Stimulated activated naive CD8-positive, alpha-beta T cell treated with anti-CD3 and anti-CD28 coated beads, Interleukin-15, Interleukin-2, amounts not matched to agents 100 ng/mL and 50 ng/mL, for 24 hours (primary cell): ENCODE results near the gene HSPBP1.

ENCODE experiments used
- H3K27ac Mint-ChIP-seq: one replicate; pipeline ENCODE4 v1.8.0; 2021; ENCODE audit warnings: mild to moderate bottlenecking, mixed read lengths
- H3K27me3 Mint-ChIP-seq: one replicate; pipeline ENCODE4 v1.8.0; 2021; ENCODE audit warnings: mixed read lengths
- H3K36me3 Mint-ChIP-seq: one replicate; pipeline ENCODE4 v1.8.0; 2021; ENCODE audit warnings: low read depth, mixed read lengths
- H3K4me1 Mint-ChIP-seq: one replicate; pipeline ENCODE4 v1.8.0; 2021; ENCODE audit warnings: low read depth, mixed read lengths
- H3K4me3 Mint-ChIP-seq: one replicate; pipeline ENCODE4 v1.8.0; 2021; ENCODE audit warnings: mild to moderate bottlenecking, mixed read lengths
- H3K9me3 Mint-ChIP-seq: one replicate; pipeline ENCODE4 v1.8.0; 2021; ENCODE audit warnings: mixed read lengths

Gene HSPBP1

GRCh38 chr19:55245236-55245904 lies 34.5 kb downstream of the HSPBP1 start:
- no peaks in the 10 kb centered on the region for H3K27me3 Mint-ChIP-seq
- H3K36me3 Mint-ChIP-seq: peaks cover 39% of the 10 kb centered on the region
- H3K27ac Mint-ChIP-seq: no peak overlapping the region
- H3K4me3 Mint-ChIP-seq: no peak overlapping the region
- no peaks in the 10 kb centered on the region for H3K9me3 Mint-ChIP-seq
- H3K4me1 Mint-ChIP-seq: peaks cover 22% of the 10 kb centered on the region

- Mint-ChIP-seq H3K9me3 (no peaks in the 10 kb centered on the region), H3K27me3 (no peaks in the 10 kb centered on the region), H3K4me3 (no peak overlapping the region), H3K27ac (no peak overlapping the region), H3K36me3 (peaks cover 43% of the 10 kb centered on the region), H3K4me1 (peaks cover 14% of the 10 kb centered on the region)
These were observed 35.8 kb downstream of the HSPBP1 start for GRCh38 chr19:55244004-55244680.

GRCh38 chr19:55242517-55242916 lies 37.4 kb downstream of the HSPBP1 start:
- Mint-ChIP-seq H3K9me3 (no peaks in the 10 kb centered on the region), H3K4me1 (no peaks in the 10 kb centered on the region), H3K36me3 (peaks cover 38% of the 10 kb centered on the region), H3K27me3 (no peaks in the 10 kb centered on the region), H3K27ac (no peak overlapping the region), H3K4me3 (no peak overlapping the region)

GRCh38 chr19:55241935-55242464 lies 37.9 kb downstream of the HSPBP1 start:
- H3K36me3 Mint-ChIP-seq: peaks cover 44% of the 10 kb centered on the region
- no peak overlapping the region for H3K27ac Mint-ChIP-seq
- H3K4me1 Mint-ChIP-seq: no peaks in the 10 kb centered on the region
- no peaks in the 10 kb centered on the region for H3K9me3 Mint-ChIP-seq
- H3K27me3 Mint-ChIP-seq: no peaks in the 10 kb centered on the region
- H3K4me3 Mint-ChIP-seq: no peak overlapping the region

GRCh38 chr19:55241143-55241934 lies 38.6 kb downstream of the HSPBP1 start:
- H3K4me3 Mint-ChIP-seq: no peak overlapping the region
- no peaks in the 10 kb centered on the region for H3K9me3 Mint-ChIP-seq
- no peaks in the 10 kb centered on the region for H3K4me1 Mint-ChIP-seq
- no peak overlapping the region for H3K27ac Mint-ChIP-seq
- H3K27me3 Mint-ChIP-seq: no peaks in the 10 kb centered on the region
- H3K36me3 Mint-ChIP-seq: peaks cover 50% of the 10 kb centered on the region

- Mint-ChIP-seq H3K4me3 (no peak overlapping the region), H3K36me3 (peaks cover 55% of the 10 kb centered on the region)
These were observed 39.2 kb downstream of the HSPBP1 start for GRCh38 chr19:55240713-55241020.

GRCh38 chr19:55239004-55239403 lies 40.9 kb downstream of the HSPBP1 start:
- no peaks in the 10 kb centered on the region for H3K4me1 Mint-ChIP-seq
- no peaks in the 10 kb centered on the region for H3K27me3 Mint-ChIP-seq
- no peak overlapping the region for H3K4me3 Mint-ChIP-seq
- no peak overlapping the region for H3K27ac Mint-ChIP-seq
- H3K36me3 Mint-ChIP-seq: peaks cover 60% of the 10 kb centered on the region
- no peaks in the 10 kb centered on the region for H3K9me3 Mint-ChIP-seq

More at GRCh38 chr19:55240713-55241020, 39.2 kb downstream of the HSPBP1 start:
- Mint-ChIP-seq H3K27me3 (no peaks in the 10 kb centered on the region), H3K9me3 (no peaks in the 10 kb centered on the region), H3K27ac (no peak overlapping the region), H3K4me1 (no peaks in the 10 kb centered on the region)

GRCh38 chr19:55238030-55238429 lies 41.9 kb downstream of the HSPBP1 start:
- Mint-ChIP-seq H3K27me3 (no peaks in the 10 kb centered on the region), H3K36me3 (peaks cover 58% of the 10 kb centered on the region), H3K9me3 (no peaks in the 10 kb centered on the region), H3K27ac (no peak overlapping the region), H3K4me3 (no peak overlapping the region), H3K4me1 (no peaks in the 10 kb centered on the region)

GRCh38 chr19:55232986-55233385 lies 46.9 kb downstream of the HSPBP1 start:
- Mint-ChIP-seq H3K9me3 (no peaks in the 10 kb centered on the region), H3K4me1 (no peaks in the 10 kb centered on the region)

GRCh38 chr19:55232286-55232602 lies 47.7 kb downstream of the HSPBP1 start:
- Mint-ChIP-seq H3K27me3 (no peaks in the 10 kb centered on the region), H3K27ac (no peak overlapping the region), H3K9me3 (no peaks in the 10 kb centered on the region), H3K4me3 (no peak overlapping the region), H3K36me3 (peaks cover 49% of the 10 kb centered on the region), H3K4me1 (no peaks in the 10 kb centered on the region)

More at GRCh38 chr19:55232986-55233385, 46.9 kb downstream of the HSPBP1 start:
- H3K27me3 Mint-ChIP-seq: no peaks in the 10 kb centered on the region
- peaks cover 48% of the 10 kb centered on the region for H3K36me3 Mint-ChIP-seq
- H3K27ac Mint-ChIP-seq: no peak overlapping the region
- H3K4me3 Mint-ChIP-seq: no peak overlapping the region

- H3K4me1 Mint-ChIP-seq: no peaks in the 10 kb centered on the region
- no peaks in the 10 kb centered on the region for H3K9me3 Mint-ChIP-seq
- no peak overlapping the region for H3K27ac Mint-ChIP-seq
- no peaks in the 10 kb centered on the region for H3K27me3 Mint-ChIP-seq
- H3K36me3 Mint-ChIP-seq: peaks cover 44% of the 10 kb centered on the region
- H3K4me3 Mint-ChIP-seq: no peak overlapping the region
These were observed 48.3 kb downstream of the HSPBP1 start for GRCh38 chr19:55231391-55232285.

- Mint-ChIP-seq H3K9me3 (no peaks in the 10 kb centered on the region), H3K4me3 (no peak overlapping the region), H3K4me1 (peaks cover under 1% of the 10 kb centered on the region), H3K27ac (no peak overlapping the region), H3K36me3 (peaks cover 43% of the 10 kb centered on the region), H3K27me3 (no peaks in the 10 kb centered on the region)
These were observed 49.1 kb downstream of the HSPBP1 start for GRCh38 chr19:55230780-55231179.

GRCh38 chr19:55230329-55230728 lies 49.6 kb downstream of the HSPBP1 start:
- Mint-ChIP-seq H3K27ac (no peak overlapping the region), H3K36me3 (peaks cover 47% of the 10 kb centered on the region), H3K27me3 (no peaks in the 10 kb centered on the region), H3K4me3 (no peak overlapping the region), H3K4me1 (peaks cover 5% of the 10 kb centered on the region), H3K9me3 (no peaks in the 10 kb centered on the region)

GRCh38 chr19:55229789-55230182 lies 50.1 kb downstream of the HSPBP1 start:
- Mint-ChIP-seq H3K27me3 (no peaks in the 10 kb centered on the region), H3K27ac (no peak overlapping the region), H3K9me3 (no peaks in the 10 kb centered on the region), H3K4me3 (no peak overlapping the region), H3K4me1 (peaks cover 5% of the 10 kb centered on the region), H3K36me3 (peaks cover 42% of the 10 kb centered on the region)
